ENCODE measurements around the gene LRRC75B.

Gene LRRC75B

DNA sequence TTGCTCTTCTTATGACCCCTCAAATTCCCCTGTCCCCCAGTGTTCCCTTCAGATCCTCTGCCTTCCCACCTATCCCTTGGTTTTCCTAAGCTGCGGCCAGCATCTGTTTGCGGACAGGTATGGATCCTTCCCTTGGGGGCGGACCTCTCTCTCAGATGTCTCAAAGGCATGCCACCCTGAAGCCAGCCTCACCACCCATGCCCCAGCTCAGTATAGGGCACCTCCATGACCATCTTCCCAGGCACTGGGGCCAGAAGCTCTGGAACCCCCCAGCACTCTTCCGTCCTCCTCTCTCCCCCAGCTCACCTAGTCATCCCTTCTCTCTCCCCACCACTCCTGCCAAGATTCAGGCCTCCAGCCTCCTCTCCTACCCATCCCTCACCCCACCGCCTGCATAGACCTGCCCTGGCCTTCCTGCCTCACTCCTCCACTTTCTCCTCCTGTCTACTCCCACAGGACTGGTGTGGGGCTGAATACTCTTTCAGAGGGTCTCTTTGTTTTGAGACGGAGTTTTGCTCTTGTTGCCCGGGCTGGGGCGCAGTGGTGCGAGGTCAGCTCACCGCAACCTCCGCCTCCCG, 2.2 kb downstream of the LRRC75B start:
- Histone ChIP-seq H3K79me1 (replicated peaks; ENCODE audit: low read length, poor library complexity, severe bottlenecking) (peaks cover 2% of the 10 kb centered on the region), H2AK5ac (ENCODE audit: low read length, severe bottlenecking) (no peak overlapping the region), H3K4me2 (ENCODE audit: low read length, poor library complexity, severe bottlenecking) (no peak overlapping the region), H2BK15ac (ENCODE audit: low read depth, poor library complexity, severe bottlenecking) (no peak overlapping the region), H3K18ac (ENCODE audit: low read depth in 1 of 2, low read length in 2 of 2) (no peak overlapping the region), H3K9ac (ENCODE audit: low read length) (no peak overlapping the region), H2BK12ac (ENCODE audit: low read length in 2 of 2) (no peak overlapping the region), H3K4me1 (ENCODE audit: control insufficient read depth, insufficient read depth, low read depth, low read length) (peaks cover 42% of the 10 kb centered on the region), H3K23ac (ENCODE audit: low read length in 2 of 2) (no peak overlapping the region), H3K4ac (ENCODE audit: low read depth in 1 of 2, low read length in 2 of 2) (no peak overlapping the region), H2BK120ac (ENCODE audit: low read depth, low read length) (no peak overlapping the region), H2BK5ac (ENCODE audit: low read depth, low read length, poor library complexity, severe bottlenecking) (no peak overlapping the region), H3K27ac (ENCODE audit: low read length, poor library complexity, severe bottlenecking) (no peak overlapping the region), H3K4me3 (ENCODE audit: insufficient read depth in 1 of 2, low read depth in 1 of 2, low read length in 2 of 2) (no peak overlapping the region), H4K91ac (ENCODE audit: low read length) (no peak overlapping the region), H2AFZ (ENCODE audit: low read depth, low read length) (no peak overlapping the region), H3K9me3 (ENCODE audit: control insufficient read depth, low read length) (no peaks in the 10 kb centered on the region), H3K14ac (ENCODE audit: low read length in 2 of 2) (no peak overlapping the region), H4K8ac (ENCODE audit: low read length) (no peak overlapping the region), H3K27me3 (ENCODE audit: control insufficient read depth in 1 of 2, insufficient read depth in 1 of 2, low read length in 2 of 2) (no peaks in the 10 kb centered on the region), H3K36me3 (ENCODE audit: control insufficient read depth in 1 of 2, insufficient read depth in 2 of 2, low read depth in 1 of 2, low read length in 2 of 2) (peaks cover 36 to 38% of the 10 kb centered on the region in 2 experiments)
- no peak for DNase-seq
- WGBS = 95% methylated on average over 12 of the region's 12 CpGs

DNA sequence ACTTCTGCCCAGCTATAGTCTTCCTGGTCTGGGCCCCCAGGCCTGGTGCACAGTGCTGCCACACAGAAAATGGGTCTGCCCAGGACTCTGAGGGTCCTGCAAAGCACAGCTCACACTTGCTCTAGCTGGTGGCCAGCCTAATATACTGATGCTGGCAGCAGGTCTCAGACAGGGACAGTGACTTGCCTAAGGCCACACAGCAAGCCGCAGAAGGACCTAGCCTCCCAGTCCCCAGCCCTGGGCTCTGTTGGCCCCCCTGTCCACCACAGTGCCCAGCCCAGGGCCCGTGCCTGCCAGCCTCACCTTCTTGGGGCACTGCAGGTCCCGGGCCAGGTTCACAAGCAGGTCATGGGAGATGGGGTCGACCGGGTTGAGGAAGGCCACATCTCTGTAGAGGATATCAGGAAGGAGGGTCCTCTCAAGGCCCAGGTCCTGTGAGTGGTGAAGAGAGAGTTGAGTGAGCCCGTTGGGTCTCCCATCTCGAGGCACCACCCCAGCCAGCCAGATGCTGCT, 3.3 kb downstream of the LRRC75B start:
- Histone ChIP-seq H3K9me3 (ENCODE audit: control insufficient read depth, low read length) (no peaks in the 10 kb centered on the region), H3K14ac (ENCODE audit: low read length in 2 of 2) (no peak overlapping the region), H2AFZ (ENCODE audit: low read depth, low read length) (no peak overlapping the region), H3K4ac (ENCODE audit: low read depth in 1 of 2, low read length in 2 of 2) (no peak overlapping the region), H2BK15ac (ENCODE audit: low read depth, poor library complexity, severe bottlenecking) (no peak overlapping the region), H3K79me1 (replicated peaks; ENCODE audit: low read length, poor library complexity, severe bottlenecking) (peaks cover 2% of the 10 kb centered on the region), H4K8ac (ENCODE audit: low read length) (no peak overlapping the region), H2AK5ac (ENCODE audit: low read length, severe bottlenecking) (no peak overlapping the region), H3K9ac (ENCODE audit: low read length) (no peak overlapping the region), H3K27me3 (ENCODE audit: control insufficient read depth in 1 of 2, insufficient read depth in 1 of 2, low read length in 2 of 2) (no peaks in the 10 kb centered on the region), H3K18ac (ENCODE audit: low read depth in 1 of 2, low read length in 2 of 2) (no peak overlapping the region), H3K4me2 (ENCODE audit: low read length, poor library complexity, severe bottlenecking) (no peak overlapping the region), H2BK120ac (ENCODE audit: low read depth, low read length) (no peak overlapping the region), H3K23ac (ENCODE audit: low read length in 2 of 2) (no peak overlapping the region), H2BK12ac (ENCODE audit: low read length in 2 of 2) (no peak overlapping the region), H3K27ac (ENCODE audit: low read length, poor library complexity, severe bottlenecking) (no peak overlapping the region), H4K91ac (ENCODE audit: low read length) (no peak overlapping the region), H3K4me3 (ENCODE audit: insufficient read depth in 1 of 2, low read depth in 1 of 2, low read length in 2 of 2) (no peak overlapping the region), H3K36me3 (ENCODE audit: control insufficient read depth in 1 of 2, insufficient read depth in 2 of 2, low read depth in 1 of 2, low read length in 2 of 2) (peaks cover 40 to 48% of the 10 kb centered on the region in 2 experiments), H3K4me1 (ENCODE audit: control insufficient read depth, insufficient read depth, low read depth, low read length) (peaks cover 42% of the 10 kb centered on the region), H2BK5ac (ENCODE audit: low read depth, low read length, poor library complexity, severe bottlenecking) (no peak overlapping the region)
- DNase-seq = no peak
- 92% methylated on average over 5 of the region's 7 CpGs for WGBS

DNA sequence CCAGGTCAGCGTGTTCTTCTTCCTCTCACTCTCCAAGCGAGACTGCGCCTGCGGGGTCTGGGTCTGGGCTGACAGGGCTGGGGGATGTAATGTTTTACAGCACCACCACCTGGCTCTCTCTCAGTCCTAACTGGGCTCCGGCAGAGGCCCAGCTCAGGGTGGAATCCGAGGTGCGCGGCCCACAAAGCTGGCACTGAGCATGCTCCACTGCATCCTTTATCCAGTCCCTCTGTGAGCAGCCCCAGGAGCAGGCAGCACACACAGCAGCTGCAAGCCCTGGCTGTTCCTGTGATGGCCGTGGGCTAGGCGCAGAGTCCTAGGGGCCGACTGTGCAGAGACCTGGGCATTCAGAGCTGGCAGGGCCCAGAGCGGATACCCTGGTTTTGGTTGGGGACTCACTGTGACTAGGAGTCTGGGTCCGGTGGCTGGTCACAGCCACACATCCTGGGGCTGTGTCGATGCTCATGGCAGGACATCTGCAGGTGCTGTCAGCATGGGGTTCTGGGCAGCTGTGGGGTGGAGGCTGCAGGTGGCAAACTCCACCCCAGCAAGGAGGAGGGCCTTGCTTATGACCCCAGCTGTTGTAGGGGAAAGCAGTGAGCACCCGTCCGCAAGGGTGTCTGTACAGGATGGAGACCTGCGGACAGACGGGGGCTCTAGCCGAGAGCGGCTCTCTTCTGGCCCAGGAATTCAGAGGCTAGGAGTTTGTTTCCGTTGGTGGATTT, 4.0 kb downstream of the LRRC75B start:
- Histone ChIP-seq H2BK12ac (ENCODE audit: low read length in 2 of 2) (no peak overlapping the region), H3K9ac (ENCODE audit: low read length) (no peak overlapping the region), H3K14ac (ENCODE audit: low read length in 2 of 2) (no peak overlapping the region), H2AFZ (ENCODE audit: low read depth, low read length) (no peak overlapping the region), H2BK120ac (ENCODE audit: low read depth, low read length) (no peak overlapping the region), H2AK5ac (ENCODE audit: low read length, severe bottlenecking) (no peak overlapping the region), H3K4me2 (ENCODE audit: low read length, poor library complexity, severe bottlenecking) (no peak overlapping the region), H3K18ac (ENCODE audit: low read depth in 1 of 2, low read length in 2 of 2) (no peak overlapping the region), H3K36me3 (ENCODE audit: control insufficient read depth in 1 of 2, insufficient read depth in 2 of 2, low read depth in 1 of 2, low read length in 2 of 2) (peaks cover 40 to 48% of the 10 kb centered on the region in 2 experiments), H2BK15ac (ENCODE audit: low read depth, poor library complexity, severe bottlenecking) (no peak overlapping the region), H2BK5ac (ENCODE audit: low read depth, low read length, poor library complexity, severe bottlenecking) (no peak overlapping the region), H4K8ac (ENCODE audit: low read length) (no peak overlapping the region), H3K4ac (ENCODE audit: low read depth in 1 of 2, low read length in 2 of 2) (no peak overlapping the region), H3K27ac (ENCODE audit: low read length, poor library complexity, severe bottlenecking) (no peak overlapping the region), H4K91ac (ENCODE audit: low read length) (no peak overlapping the region), H3K79me1 (replicated peaks; ENCODE audit: low read length, poor library complexity, severe bottlenecking) (peaks cover 2% of the 10 kb centered on the region), H3K9me3 (ENCODE audit: control insufficient read depth, low read length) (no peaks in the 10 kb centered on the region), H3K4me1 (ENCODE audit: control insufficient read depth, insufficient read depth, low read depth, low read length) (peaks cover 42% of the 10 kb centered on the region), H3K4me3 (ENCODE audit: insufficient read depth in 1 of 2, low read depth in 1 of 2, low read length in 2 of 2) (no peak overlapping the region), H3K27me3 (ENCODE audit: control insufficient read depth in 1 of 2, insufficient read depth in 1 of 2, low read length in 2 of 2) (no peaks in the 10 kb centered on the region), H3K23ac (ENCODE audit: low read length in 2 of 2) (no peak overlapping the region)
- DNase-seq = no peak
- 95% methylated on average over 19 of the region's 21 CpGs for WGBS

DNA sequence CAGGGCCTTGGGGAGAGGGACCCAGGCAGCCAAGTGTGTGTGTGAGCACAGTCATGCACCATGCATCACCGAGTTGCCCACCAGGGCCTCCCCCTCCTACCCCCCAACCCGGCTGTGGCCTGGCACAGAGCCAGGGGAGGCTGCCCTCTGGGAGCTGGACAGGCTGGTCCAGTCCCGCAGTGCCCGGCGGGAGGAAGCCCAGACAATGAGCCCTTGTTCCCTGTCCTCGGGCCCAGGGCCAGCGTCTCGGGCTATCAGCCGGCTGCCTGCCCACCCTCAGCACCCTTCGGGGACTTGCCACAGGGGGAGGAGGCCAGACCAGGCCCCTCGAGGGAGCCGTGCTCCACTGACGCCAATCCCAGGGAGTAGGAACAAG, 4.5 kb downstream of the LRRC75B start:
- peaks cover 41% of the 10 kb centered on the region for H3K4me1 ChIP-seq (ENCODE audit: control insufficient read depth, insufficient read depth, low read depth, low read length)
- 88% methylated on average over 12 of the region's 13 CpGs for WGBS
- H3K23ac ChIP-seq (ENCODE audit: low read length in 2 of 2) = no peak overlapping the region
- H2BK15ac ChIP-seq (ENCODE audit: low read depth, poor library complexity, severe bottlenecking) = no peak overlapping the region
- DNase-seq = no peak
- H4K8ac ChIP-seq (ENCODE audit: low read length) = no peak overlapping the region
- H3K18ac ChIP-seq (ENCODE audit: low read depth in 1 of 2, low read length in 2 of 2) = no peak overlapping the region
- H2AK5ac ChIP-seq (ENCODE audit: low read length, severe bottlenecking) = no peak overlapping the region
- no peak overlapping the region for H2BK120ac ChIP-seq (ENCODE audit: low read depth, low read length)
- H2BK5ac ChIP-seq (ENCODE audit: low read depth, low read length, poor library complexity, severe bottlenecking) = no peak overlapping the region
- no peak overlapping the region for H3K14ac ChIP-seq (ENCODE audit: low read length in 2 of 2)
- no peak overlapping the region for H3K27ac ChIP-seq (ENCODE audit: low read length, poor library complexity, severe bottlenecking)
- H4K91ac ChIP-seq (ENCODE audit: low read length) = no peak overlapping the region
- H3K9me3 ChIP-seq (ENCODE audit: control insufficient read depth, low read length) = no peaks in the 10 kb centered on the region
- H2BK12ac ChIP-seq (ENCODE audit: low read length in 2 of 2) = no peak overlapping the region
- peaks cover 2% of the 10 kb centered on the region for H3K79me1 ChIP-seq (replicated peaks; ENCODE audit: low read length, poor library complexity, severe bottlenecking)
- no peak overlapping the region for H3K9ac ChIP-seq (ENCODE audit: low read length)
- H3K4me2 ChIP-seq (ENCODE audit: low read length, poor library complexity, severe bottlenecking) = no peak overlapping the region
- H3K4me3 ChIP-seq (ENCODE audit: insufficient read depth in 1 of 2, low read depth in 1 of 2, low read length in 2 of 2) = no peak overlapping the region
- H3K4ac ChIP-seq (ENCODE audit: low read depth in 1 of 2, low read length in 2 of 2) = no peak overlapping the region
- H2AFZ ChIP-seq (ENCODE audit: low read depth, low read length) = no peak overlapping the region
- H3K36me3 ChIP-seq (ENCODE audit: control insufficient read depth in 1 of 2, insufficient read depth in 2 of 2, low read depth in 1 of 2, low read length in 2 of 2) = peaks cover 40 to 48% of the 10 kb centered on the region in 2 experiments
- H3K27me3 ChIP-seq (ENCODE audit: control insufficient read depth in 1 of 2, insufficient read depth in 1 of 2, low read length in 2 of 2) = no peaks in the 10 kb centered on the region

Data from mesenchymal stem cell (in vitro differentiated cells and primary cell).